Subcutaneous abdominal adipose tissue (tissue), 5 donors: ENCODE measurements around the gene MACROH2A1.

Experiments used
- H3K27ac ChIP-seq: one replicate; pipeline ENCODE4 v1.7.0; 2013; ENCODE audit warnings: low read depth, mild to moderate bottlenecking, inconsistent platforms, low read length, moderate library complexity
- H3K27me3 ChIP-seq, 5 donors: one replicate each; pipeline ENCODE4 v1.7.0; 2013; ENCODE audit warnings: low read length in 5 of 5, inconsistent platforms in 1 of 5; ENCODE audit not compliant: control insufficient read depth in 5 of 5, insufficient read depth in 4 of 5
- H3K36me3 ChIP-seq, 5 donors: one replicate each; pipeline ENCODE4 v1.7.0; 2013; ENCODE audit warnings: low read length in 5 of 5; ENCODE audit not compliant: control insufficient read depth in 5 of 5, insufficient read depth in 5 of 5
- H3K4me1 ChIP-seq, 5 donors: one replicate each; pipeline ENCODE4 v1.7.0; 2013; ENCODE audit warnings: low read length in 5 of 5, mild to moderate bottlenecking in 3 of 5, moderate library complexity in 1 of 5; ENCODE audit not compliant: control insufficient read depth in 5 of 5, insufficient read depth in 5 of 5
- H3K4me3 ChIP-seq, 5 donors: one replicate each; pipeline ENCODE4 v1.7.0; 2013; ENCODE audit warnings: low read length in 5 of 5, low read depth in 1 of 5
- H3K9ac ChIP-seq, 5 donors: one replicate each; pipeline ENCODE4 v1.7.0; 2013; ENCODE audit warnings: low read length in 5 of 5, mild to moderate bottlenecking in 4 of 5, moderate library complexity in 3 of 5
- H3K9me3 ChIP-seq, 5 donors: one replicate each; pipeline ENCODE4 v1.7.0; 2013; ENCODE audit warnings: low read length in 5 of 5; ENCODE audit not compliant: control insufficient read depth in 5 of 5
- donor health status: healthy.
- donor health status: healthy.
- donor health status: healthy.
- donor health status: healthy.
- donor health status: healthy.

Gene MACROH2A1

DNA sequence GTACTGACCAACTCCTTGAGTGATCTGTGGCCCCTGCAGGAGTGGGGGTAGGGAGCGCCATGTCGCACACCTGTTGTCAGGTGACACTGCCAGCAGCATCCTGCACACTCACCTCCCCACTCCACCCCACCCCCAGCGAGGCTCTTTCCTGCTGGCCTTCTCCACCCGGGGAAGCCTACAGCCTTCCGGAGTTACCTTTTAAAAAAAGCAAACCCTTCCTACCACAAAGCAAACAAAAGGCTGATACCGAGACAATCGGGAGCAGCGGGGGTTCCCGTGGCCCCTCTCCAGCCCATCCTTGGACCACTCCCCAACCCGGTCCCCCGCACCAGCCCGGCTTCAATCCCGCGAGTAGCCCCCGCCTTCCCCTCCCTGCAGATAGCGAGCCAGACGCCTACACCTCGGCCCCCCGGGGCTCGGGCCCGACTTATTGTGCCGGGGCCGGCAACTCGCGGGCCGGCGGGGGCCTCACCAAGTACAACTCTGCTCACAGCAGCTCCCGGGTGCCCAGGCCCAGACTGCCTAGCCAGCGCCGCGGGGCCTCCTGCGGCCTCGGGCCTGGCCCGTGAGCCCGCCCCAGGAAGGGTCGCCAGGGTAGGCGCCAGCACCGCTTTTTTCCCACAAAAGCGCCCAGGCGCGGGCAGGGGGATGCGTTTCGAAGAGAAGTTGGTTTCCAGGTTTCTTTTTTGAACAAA is 724 bp downstream of the MACROH2A1 start:
- peaks cover 4 to 64% (median 54%) of the 10 kb centered on the region in 5 donors for H3K4me1 ChIP-seq
- H3K9ac ChIP-seq = peak overlapping the region; percentile 66 to 98 (median 93)
- no peaks in the 10 kb centered on the region for H3K36me3 ChIP-seq
- H3K27me3 ChIP-seq = no peaks in the 10 kb centered on the region
- H3K9me3 ChIP-seq = no peaks in the 10 kb centered on the region
- H3K4me3 ChIP-seq = peak overlapping the region; percentile 62 to 90 (median 84)
- peak overlapping the region; percentile 81 for H3K27ac ChIP-seq

- Histone ChIP-seq H3K27ac (no peak overlapping the region), H3K4me3 (peak overlapping the region in 1 of 5 donors; percentile 88), H3K9ac (peak overlapping the region; percentile 32 to 98 (median 92)), H3K9me3 (no peaks in the 10 kb centered on the region), H3K4me1 (peaks cover 5 to 76% (median 60%) of the 10 kb centered on the region in 5 donors), H3K36me3 (peaks cover 0 to 6% (median 0%) of the 10 kb centered on the region in 5 donors), H3K27me3 (no peaks in the 10 kb centered on the region)
Measured at GRCh38 chr5:135397084-135397483, 1.9 kb downstream of the MACROH2A1 start.

- Histone ChIP-seq H3K9me3 (no peaks in the 10 kb centered on the region), H3K4me3 (no peak overlapping the region), H3K27ac (no peak overlapping the region), H3K4me1 (peaks cover 10 to 81% (median 65%) of the 10 kb centered on the region in 5 donors), H3K27me3 (no peaks in the 10 kb centered on the region), H3K36me3 (peaks cover 0 to 7% (median 0%) of the 10 kb centered on the region in 5 donors), H3K9ac (peak overlapping the region in 3 of 5 donors; percentile 26 to 39 (median 32))
Measured at GRCh38 chr5:135396459-135397055, 2.5 kb downstream of the MACROH2A1 start.

GRCh38 chr5:135395866-135396265 is 3.2 kb downstream of the MACROH2A1 start:
- H3K4me1 ChIP-seq = peaks cover 10 to 88% (median 72%) of the 10 kb centered on the region in 5 donors
- peaks cover 0 to 7% (median 0%) of the 10 kb centered on the region in 5 donors for H3K36me3 ChIP-seq
- H3K27me3 ChIP-seq = no peaks in the 10 kb centered on the region
- no peaks in the 10 kb centered on the region for H3K9me3 ChIP-seq
- no peak overlapping the region for H3K27ac ChIP-seq
- H3K9ac ChIP-seq = peak overlapping the region in 1 of 5 donors; percentile 18
- H3K4me3 ChIP-seq = no peak overlapping the region

- Histone ChIP-seq H3K36me3 (peaks cover 0 to 7% (median 0%) of the 10 kb centered on the region in 5 donors), H3K27ac (no peak overlapping the region), H3K27me3 (no peaks in the 10 kb centered on the region), H3K9ac (peak overlapping the region in 1 of 5 donors; percentile 18), H3K4me3 (no peak overlapping the region), H3K4me1 (peaks cover 10 to 91% (median 76%) of the 10 kb centered on the region in 5 donors), H3K9me3 (no peaks in the 10 kb centered on the region)
Measured at GRCh38 chr5:135395451-135395850, 3.6 kb downstream of the MACROH2A1 start.

DNA sequence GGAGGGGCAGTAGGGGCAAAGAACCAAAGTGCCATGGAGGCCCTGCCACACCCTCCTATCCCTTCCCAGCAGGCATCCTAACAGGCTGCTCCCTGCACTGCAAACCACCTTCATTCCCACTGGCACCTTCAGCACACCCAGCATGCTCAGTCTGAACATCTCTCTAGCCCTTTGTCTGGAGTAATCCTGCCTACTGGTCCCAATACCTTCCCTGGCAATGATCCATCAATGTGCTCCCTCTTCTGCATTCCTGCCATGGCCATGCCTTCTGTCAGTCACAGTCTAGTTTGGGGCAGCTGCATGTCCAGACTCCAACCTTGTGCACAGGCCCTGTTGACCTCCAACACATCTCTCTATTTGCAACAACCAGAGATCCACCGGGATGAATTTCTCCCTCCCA is 4.9 kb downstream of the MACROH2A1 start:
- no peaks in the 10 kb centered on the region for H3K27me3 ChIP-seq
- no peak overlapping the region for H3K27ac ChIP-seq
- no peaks in the 10 kb centered on the region for H3K9me3 ChIP-seq
- no peak overlapping the region for H3K9ac ChIP-seq
- H3K36me3 ChIP-seq = peaks cover 0 to 12% (median 1%) of the 10 kb centered on the region in 5 donors
- H3K4me3 ChIP-seq = no peak overlapping the region
- peaks cover 10 to 84% (median 71%) of the 10 kb centered on the region in 5 donors for H3K4me1 ChIP-seq

DNA sequence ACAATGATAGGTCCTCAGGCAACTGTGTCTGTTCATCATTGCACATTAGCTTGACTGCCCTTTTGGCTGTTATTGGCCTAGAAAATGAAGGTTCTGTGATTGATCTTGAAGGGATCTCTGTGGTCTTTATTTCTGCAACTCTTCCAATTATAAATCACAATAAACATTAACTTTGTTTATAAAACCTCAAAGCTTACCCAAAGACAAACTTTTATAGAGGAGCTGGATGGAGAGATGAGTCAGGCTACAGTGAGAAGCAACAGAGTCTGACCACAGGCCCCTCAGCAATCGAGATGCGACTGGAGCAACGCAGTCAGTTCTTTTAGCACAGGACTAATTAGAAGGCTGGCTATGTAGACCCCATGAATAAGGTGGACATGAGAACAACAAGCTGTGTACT is 5.3 kb downstream of the MACROH2A1 start:
- Histone ChIP-seq H3K4me3 (no peak overlapping the region), H3K4me1 (peaks cover 10 to 84% (median 71%) of the 10 kb centered on the region in 5 donors), H3K36me3 (peaks cover 0 to 16% (median 5%) of the 10 kb centered on the region in 5 donors), H3K9ac (no peak overlapping the region), H3K9me3 (no peaks in the 10 kb centered on the region), H3K27ac (no peak overlapping the region), H3K27me3 (no peaks in the 10 kb centered on the region)

GRCh38 chr5:135393229-135393628 is 5.8 kb downstream of the MACROH2A1 start:
- Histone ChIP-seq H3K9me3 (no peaks in the 10 kb centered on the region), H3K36me3 (peaks cover 4 to 20% (median 10%) of the 10 kb centered on the region in 5 donors), H3K4me1 (peaks cover 10 to 80% (median 71%) of the 10 kb centered on the region in 5 donors), H3K27me3 (no peaks in the 10 kb centered on the region), H3K4me3 (no peak overlapping the region), H3K27ac (no peak overlapping the region), H3K9ac (no peak overlapping the region)

DNA sequence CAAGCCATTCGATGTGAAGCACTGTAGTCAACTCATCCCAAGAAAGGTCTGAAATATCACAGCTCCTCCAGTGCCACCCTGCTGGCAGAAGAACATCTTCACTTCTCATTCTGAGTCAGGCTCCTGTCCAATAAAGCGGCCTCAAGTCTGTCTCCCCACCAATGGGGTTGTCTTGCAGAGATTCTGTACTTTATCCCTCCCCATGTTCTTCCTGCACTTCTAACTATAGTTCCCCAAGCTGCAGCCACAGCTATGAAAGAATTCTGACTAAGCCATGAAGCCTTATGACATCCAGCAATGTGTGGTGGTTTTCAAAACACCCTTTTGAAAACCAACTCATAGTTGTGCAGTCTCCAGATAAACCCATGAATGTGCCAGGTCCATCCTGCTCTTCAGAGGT is 6.8 kb downstream of the MACROH2A1 start:
- Histone ChIP-seq H3K9ac (peak overlapping the region in 1 of 5 donors; percentile 60), H3K36me3 (peaks cover 4 to 27% (median 15%) of the 10 kb centered on the region in 5 donors), H3K4me3 (no peak overlapping the region), H3K27me3 (no peaks in the 10 kb centered on the region), H3K4me1 (peaks cover 6 to 76% (median 66%) of the 10 kb centered on the region in 5 donors), H3K27ac (peak overlapping the region; percentile 33), H3K9me3 (no peaks in the 10 kb centered on the region)

- no peak overlapping the region for H3K27ac ChIP-seq
- no peaks in the 10 kb centered on the region for H3K27me3 ChIP-seq
- H3K9ac ChIP-seq = peak overlapping the region in 2 of 5 donors; percentile 34 to 60
- peaks cover 6 to 76% (median 66%) of the 10 kb centered on the region in 5 donors for H3K4me1 ChIP-seq
- H3K36me3 ChIP-seq = peaks cover 4 to 29% (median 17%) of the 10 kb centered on the region in 5 donors
- H3K9me3 ChIP-seq = no peaks in the 10 kb centered on the region
- H3K4me3 ChIP-seq = no peak overlapping the region
Measured at GRCh38 chr5:135391869-135392255, 7.2 kb downstream of the MACROH2A1 start.
